RPMI8226 (cell line): Measurements from ENCODE around the gene AFF3.

Experiments
- DNase-seq: peaks from one replicate; pipeline ENCODE4 v3.0.0-alpha.2; 2015

AFF3 gene

GRCh38 chr2:99877963-99878362 is 264.4 kb downstream of the AFF3 start:
- DNase-seq, result no peak

- no peak for DNase-seq
These were observed 265.4 kb downstream of the AFF3 start for GRCh38 chr2:99876956-99877355.

- DNase-seq, result no peak
These were observed 266.7 kb downstream of the AFF3 start for GRCh38 chr2:99875627-99876201.

- DNase-seq, result no peak
These were observed 274.1 kb downstream of the AFF3 start for GRCh38 chr2:99868260-99868659.

- no peak for DNase-seq
These were observed 274.6 kb downstream of the AFF3 start for GRCh38 chr2:99867770-99868169.

GRCh38 chr2:99865818-99866676 is 276.3 kb downstream of the AFF3 start:
- no peak for DNase-seq

GRCh38 chr2:99864561-99865553 is 277.5 kb downstream of the AFF3 start:
- DNase-seq, result no peak

- DNase-seq, result no peak
These were observed 278.5 kb downstream of the AFF3 start for GRCh38 chr2:99863903-99864270.

GRCh38 chr2:99863236-99863902 is 279.0 kb downstream of the AFF3 start:
- no peak for DNase-seq

GRCh38 chr2:99862566-99862965 is 279.8 kb downstream of the AFF3 start:
- DNase-seq, result no peak

GRCh38 chr2:99861376-99861760 is 281.0 kb downstream of the AFF3 start:
- no peak for DNase-seq

- DNase-seq, result no peak
These were observed 281.5 kb downstream of the AFF3 start for GRCh38 chr2:99860720-99861375.

- no peak for DNase-seq
These were observed 283.3 kb downstream of the AFF3 start for GRCh38 chr2:99858951-99859596.

- no peak for DNase-seq
These were observed 284.4 kb downstream of the AFF3 start for GRCh38 chr2:99857867-99858444.

GRCh38 chr2:99857372-99857771 is 285.0 kb downstream of the AFF3 start:
- DNase-seq, result no peak

- no peak for DNase-seq
These were observed 286.3 kb downstream of the AFF3 start for GRCh38 chr2:99856119-99856518.

GRCh38 chr2:99854236-99854852 is 288.0 kb downstream of the AFF3 start:
- DNase-seq, result no peak

- DNase-seq, result no peak
These were observed 289.4 kb downstream of the AFF3 start for GRCh38 chr2:99852956-99853355.

GRCh38 chr2:99852376-99852934 is 289.9 kb downstream of the AFF3 start:
- DNase-seq, result no peak

GRCh38 chr2:99851811-99852210 is 290.6 kb downstream of the AFF3 start:
- no peak for DNase-seq

- no peak for DNase-seq
These were observed 291.3 kb downstream of the AFF3 start for GRCh38 chr2:99851089-99851488.
